Suprapubic skin (tissue), 4 donors: ENCODE data around the gene PUS7. TPM values are rescaled to one million over a fixed set of nuclear protein-coding genes. Genes with fewer than 3 reads are reported as not detected.
"Not testable (repeated sequence)": the region's sequence is repeated elsewhere in the genome, so short reads cannot be mapped to it uniquely, and the experiment has no call there.

Experiments used
- DNase-seq, 2 donors: peaks; one replicate each; pipeline ENCODE4 v3.0.0-alpha.2; 2019; ENCODE audit warnings: low spot score in 2 of 2
- H3K27ac ChIP-seq: fragments of 200-600 bp; sonication (generic); one replicate; pipeline ENCODE4 v1.5.1; 2019
- H3K27me3 ChIP-seq: fragments of 200-600 bp; sonication (generic); one replicate; pipeline ENCODE4 v1.5.1; 2019
- H3K36me3 ChIP-seq: fragments of 200-600 bp; sonication (generic); one replicate; pipeline ENCODE4 v1.5.1; 2019
- H3K4me1 ChIP-seq: fragments of 200-600 bp; sonication (generic); one replicate; pipeline ENCODE4 v1.5.1; 2019
- H3K4me3 ChIP-seq: fragments of 200-600 bp; sonication (generic); one replicate; pipeline ENCODE4 v1.5.1; 2019; ENCODE audit warnings: mild to moderate bottlenecking
- H3K9me3 ChIP-seq: fragments of 200-600 bp; sonication (generic); one replicate; pipeline ENCODE4 v1.5.1; 2019
- EP300 ChIP-seq: sonication (generic); formaldehyde crosslinking; IDR thresholded peaks from one replicate; pipeline ENCODE4 v1.6.1; 2017; ENCODE audit warnings: antibody characterized with exemption
- POLR2A ChIP-seq, 2 donors: fragments of 450-650 bp; IDR thresholded peaks; one replicate each; pipeline ENCODE4 v1.6.1; 2017; ENCODE audit warnings: antibody characterized with exemption in 2 of 2, mild to moderate bottlenecking in 2 of 2, moderate library complexity in 2 of 2
- POLR2AphosphoS5 ChIP-seq, 3 donors: sonication (generic); formaldehyde crosslinking; IDR thresholded peaks; one replicate each; pipeline ENCODE4 v1.6.1; 2017; ENCODE audit warnings: antibody characterized with exemption in 3 of 3
- WGBS: methylation state at CpG from one replicate; pipeline ENCODE4 v1.1.5; 2018; 5-methylcytosine and 5-hydroxymethylcytosine counted together
- total RNA-seq, 4 donors: library from RNA; depleted of rRNA; stranded (reverse); fragments of >200 nt; gene quantifications; one replicate each; pipeline ENCODE4 v1.1.0, GENCODE V29; 2016
- TF ChIP-seq, protein P1 (sequence below), 2 donors: fragments of 200-600 bp in 1 of 2; fragments of 450-650 bp in 1 of 2; sonication (generic) in 1 of 2; IDR thresholded peaks; one replicate each; pipeline ENCODE4 v1.5.1; 2016 to 2019; ENCODE audit warnings: antibody characterized with exemption in 2 of 2, mild to moderate bottlenecking in 1 of 2, moderate library complexity in 1 of 2

The PUS7 gene
- total RNA-seq, 4 donors from 2014 or later = 17.0 to 22.1 (median 19.6) TPM

- 89% methylated on average over 2 of the region's 2 CpGs for WGBS
- no peak for TF ChIP-seq EP300
- TF ChIP-seq POLR2A (IDR thresholded peaks at IDR 0.05) = no peak
- TF ChIP-seq, protein P1, sequence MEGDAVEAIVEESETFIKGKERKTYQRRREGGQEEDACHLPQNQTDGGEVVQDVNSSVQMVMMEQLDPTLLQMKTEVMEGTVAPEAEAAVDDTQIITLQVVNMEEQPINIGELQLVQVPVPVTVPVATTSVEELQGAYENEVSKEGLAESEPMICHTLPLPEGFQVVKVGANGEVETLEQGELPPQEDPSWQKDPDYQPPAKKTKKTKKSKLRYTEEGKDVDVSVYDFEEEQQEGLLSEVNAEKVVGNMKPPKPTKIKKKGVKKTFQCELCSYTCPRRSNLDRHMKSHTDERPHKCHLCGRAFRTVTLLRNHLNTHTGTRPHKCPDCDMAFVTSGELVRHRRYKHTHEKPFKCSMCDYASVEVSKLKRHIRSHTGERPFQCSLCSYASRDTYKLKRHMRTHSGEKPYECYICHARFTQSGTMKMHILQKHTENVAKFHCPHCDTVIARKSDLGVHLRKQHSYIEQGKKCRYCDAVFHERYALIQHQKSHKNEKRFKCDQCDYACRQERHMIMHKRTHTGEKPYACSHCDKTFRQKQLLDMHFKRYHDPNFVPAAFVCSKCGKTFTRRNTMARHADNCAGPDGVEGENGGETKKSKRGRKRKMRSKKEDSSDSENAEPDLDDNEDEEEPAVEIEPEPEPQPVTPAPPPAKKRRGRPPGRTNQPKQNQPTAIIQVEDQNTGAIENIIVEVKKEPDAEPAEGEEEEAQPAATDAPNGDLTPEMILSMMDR (IDR thresholded peaks at IDR 0.05) = no peak
- no peak for TF ChIP-seq POLR2AphosphoS5 (IDR thresholded peaks at IDR 0.05)
These were observed 95.4 kb downstream of the PUS7 start for GRCh38 chr7:105426606-105427146.

DNA sequence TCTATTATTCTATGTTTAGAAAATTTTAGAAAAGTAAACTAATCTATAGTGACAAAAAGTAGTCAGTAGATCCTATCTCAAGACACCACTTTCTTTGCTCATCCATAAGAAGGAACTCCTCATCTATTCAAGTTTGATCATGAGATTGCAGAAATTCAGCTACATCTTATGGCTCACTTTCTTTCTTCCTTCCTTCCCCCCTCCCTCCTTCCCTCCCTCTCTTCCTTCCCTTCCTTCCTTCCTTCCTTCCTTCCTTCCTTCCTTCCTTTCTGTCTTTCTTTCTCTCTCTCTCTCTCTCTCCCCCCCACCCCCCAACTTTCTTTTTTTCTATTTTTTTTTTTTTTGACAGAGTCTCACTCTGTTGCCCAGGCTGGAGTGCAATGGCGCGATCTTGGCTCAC is 98.1 kb downstream of the PUS7 start:
- Histone ChIP-seq H3K27me3 (no peaks in the 10 kb centered on the region), H3K27ac (no peak overlapping the region), H3K9me3 (no peaks in the 10 kb centered on the region), H3K36me3 (no peaks in the 10 kb centered on the region), H3K4me3 (no peak overlapping the region), H3K4me1 (no peaks in the 10 kb centered on the region)
- WGBS = 93% methylated on average over 2 of the region's 2 CpGs
- no peak for DNase-seq
- no peak for TF ChIP-seq POLR2A (IDR thresholded peaks at IDR 0.05)
- no peak for TF ChIP-seq EP300
- TF ChIP-seq, protein P1 (IDR thresholded peaks at IDR 0.05) = no peak
- TF ChIP-seq POLR2AphosphoS5 (IDR thresholded peaks at IDR 0.05) = no peak

More at GRCh38 chr7:105426606-105427146, 95.4 kb downstream of the PUS7 start:
- H3K27ac ChIP-seq = no peak overlapping the region
- no peak for DNase-seq
- no peaks in the 10 kb centered on the region for H3K36me3 ChIP-seq
- H3K4me3 ChIP-seq = no peak overlapping the region
- H3K4me1 ChIP-seq = no peaks in the 10 kb centered on the region
- no peaks in the 10 kb centered on the region for H3K27me3 ChIP-seq
- H3K9me3 ChIP-seq = no peaks in the 10 kb centered on the region

DNA sequence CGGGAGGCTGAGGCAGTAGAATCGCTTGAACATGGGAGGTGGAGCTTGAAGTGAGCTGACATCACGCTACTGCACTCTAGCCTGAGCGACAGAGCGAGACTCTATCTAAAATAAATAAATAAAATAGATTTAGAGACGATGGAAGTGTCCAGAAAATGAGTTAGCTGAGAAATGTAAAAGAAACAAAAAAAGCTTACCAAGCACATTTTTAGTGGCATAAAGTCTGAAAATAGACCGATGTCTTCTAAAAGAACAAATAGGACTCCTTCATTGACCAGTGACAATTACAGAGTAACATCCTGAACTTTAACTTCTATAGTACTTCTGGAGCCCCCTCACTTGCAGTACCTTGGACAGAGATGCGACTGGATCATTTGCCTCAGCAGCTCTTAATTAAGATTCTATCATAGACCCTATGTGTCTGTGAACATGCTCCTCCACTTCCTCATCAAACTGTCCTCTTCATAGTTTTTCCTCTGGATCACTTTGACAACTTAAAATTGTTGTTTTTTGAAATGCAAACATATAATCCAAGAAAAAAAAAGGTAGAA is 108.1 kb downstream of the PUS7 start:
- Histone ChIP-seq H3K4me3 (no peak overlapping the region), H3K4me1 (no peaks in the 10 kb centered on the region), H3K36me3 (no peaks in the 10 kb centered on the region), H3K9me3 (no peaks in the 10 kb centered on the region), H3K27ac (no peak overlapping the region), H3K27me3 (no peaks in the 10 kb centered on the region)
- no peak for DNase-seq
- 92% methylated on average over 8 of the region's 8 CpGs for WGBS
- no peak for TF ChIP-seq POLR2A (IDR thresholded peaks at IDR 0.05)
- TF ChIP-seq EP300 = no peak
- TF ChIP-seq, protein P1 (IDR thresholded peaks at IDR 0.05) = no peak
- no peak for TF ChIP-seq POLR2AphosphoS5 (IDR thresholded peaks at IDR 0.05)

DNA sequence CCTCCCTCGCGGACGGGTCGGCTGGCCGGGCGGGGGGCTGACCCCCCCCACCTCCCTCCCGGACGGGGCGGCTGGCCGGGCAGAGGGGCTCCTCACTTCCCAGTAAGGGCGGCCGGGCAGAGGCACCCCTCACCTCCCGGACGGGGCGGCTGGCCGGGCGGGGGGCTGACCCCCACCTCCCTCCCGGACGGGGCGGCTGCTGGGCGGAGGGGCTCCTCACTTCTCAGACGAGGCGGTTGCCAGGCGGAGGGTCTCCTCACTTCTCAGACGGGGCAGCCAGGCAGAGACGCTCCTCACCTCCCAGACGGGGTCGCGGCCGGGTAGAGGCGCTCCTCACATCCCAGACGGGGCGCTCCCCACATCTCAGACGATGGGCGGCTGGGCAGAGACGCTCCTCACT is 111.3 kb downstream of the PUS7 start:
- not testable (repeated sequence) for H3K36me3 ChIP-seq, H3K9me3 ChIP-seq, H3K27me3 ChIP-seq, H3K27ac ChIP-seq, H3K4me1 ChIP-seq, DNase-seq, H3K4me3 ChIP-seq
- WGBS = no CpG with 5 or more reads among the region's 36 CpGs

DNA sequence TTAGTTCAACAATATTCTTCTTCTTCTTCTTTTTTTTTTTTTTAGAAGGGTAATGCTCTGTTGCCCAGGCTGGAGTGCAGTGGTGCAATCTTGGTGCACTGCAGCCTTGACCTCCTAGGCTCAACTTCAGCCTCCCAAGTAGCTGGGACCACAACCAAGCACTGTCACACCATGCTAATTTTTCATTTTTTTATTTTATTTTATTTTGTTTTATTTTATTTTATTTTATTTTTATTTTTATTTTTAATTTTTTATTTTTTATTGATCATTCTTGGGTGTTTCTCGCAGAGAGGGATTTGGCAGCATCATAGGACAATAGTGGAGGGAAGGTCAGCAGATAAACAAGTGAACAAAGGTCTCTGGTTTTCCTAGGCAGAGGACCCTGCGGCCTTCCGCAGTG is 112.3 kb downstream of the PUS7 start:
- not testable (repeated sequence) for H3K36me3 ChIP-seq, H3K27me3 ChIP-seq, H3K4me1 ChIP-seq, DNase-seq, H3K9me3 ChIP-seq, H3K27ac ChIP-seq, H3K4me3 ChIP-seq
- WGBS = 93% methylated on average over 1 of the region's 3 CpGs

- Histone ChIP-seq H3K36me3 (no peaks in the 10 kb centered on the region), H3K9me3 (no peaks in the 10 kb centered on the region), H3K27ac (no peak overlapping the region), H3K4me1 (no peaks in the 10 kb centered on the region), H3K27me3 (no peaks in the 10 kb centered on the region), H3K4me3 (no peak overlapping the region)
- WGBS = 76% methylated on average over 5 of the region's 5 CpGs
- TF ChIP-seq POLR2A (IDR thresholded peaks at IDR 0.05) = no peak
- no peak for TF ChIP-seq POLR2AphosphoS5 (IDR thresholded peaks at IDR 0.05)
- TF ChIP-seq, protein P1 (IDR thresholded peaks at IDR 0.05) = no peak
- TF ChIP-seq EP300 = no peak
- no peak for DNase-seq
These were observed 113.2 kb downstream of the PUS7 start for GRCh38 chr7:105408791-105409410.

Other genes starting within 250 kb of the PUS7 start
- 10 to 100 TPM; 61.7 to 89.1 (median 78.4) TPM for gene SRPK2, start 133.3 kb downstream of the PUS7 start, total RNA-seq
- 10 to 100 TPM; 12.9 to 39.5 (median 17.4) TPM for gene RINT1, start 9.9 kb upstream of the PUS7 start, total RNA-seq
- gene EFCAB10, start 59.2 kb upstream of the PUS7 start, total RNA-seq = not detected